GM12801 (cell line): ENCODE measurements around the gene DYSF.

ENCODE experiments used
- TF ChIP-seq, protein P1 (sequence below): IDR thresholded peaks from one replicate; pipeline ENCODE4 v1.5.1; 2011; ENCODE audit warnings: control low read depth; ENCODE audit not compliant: insufficient read length; ENCODE audit errors: extremely low read depth

Gene DYSF

DNA sequence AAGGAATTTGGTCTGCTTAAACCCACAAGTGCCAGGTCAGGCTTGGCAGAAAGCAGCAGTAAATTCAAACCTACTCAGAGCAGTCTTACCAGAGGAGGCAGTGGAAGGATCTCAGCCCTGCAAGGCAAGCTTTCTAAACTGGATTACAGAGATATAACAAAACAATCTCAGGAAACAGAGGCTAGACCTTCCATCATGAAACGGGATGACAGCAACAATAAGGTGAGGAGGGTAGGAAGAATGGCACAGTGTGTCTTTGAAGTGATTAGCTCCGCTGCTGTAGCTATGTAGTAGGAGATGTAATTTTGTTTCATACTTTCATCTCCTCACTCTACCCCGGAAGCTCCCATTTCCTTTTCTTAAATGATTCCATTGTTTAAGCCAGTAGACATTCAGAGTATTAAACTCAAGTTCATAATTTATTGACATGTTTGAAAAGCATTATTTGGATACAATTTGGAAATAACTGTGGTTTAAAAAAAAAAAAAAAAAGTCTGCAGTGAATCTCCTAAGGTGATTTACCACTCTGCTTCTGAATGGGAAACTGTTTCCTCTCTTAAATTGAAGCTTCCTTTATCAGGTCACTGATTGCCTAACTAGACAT lies 29.4 kb upstream of the DYSF start:
- TF ChIP-seq, protein P1, sequence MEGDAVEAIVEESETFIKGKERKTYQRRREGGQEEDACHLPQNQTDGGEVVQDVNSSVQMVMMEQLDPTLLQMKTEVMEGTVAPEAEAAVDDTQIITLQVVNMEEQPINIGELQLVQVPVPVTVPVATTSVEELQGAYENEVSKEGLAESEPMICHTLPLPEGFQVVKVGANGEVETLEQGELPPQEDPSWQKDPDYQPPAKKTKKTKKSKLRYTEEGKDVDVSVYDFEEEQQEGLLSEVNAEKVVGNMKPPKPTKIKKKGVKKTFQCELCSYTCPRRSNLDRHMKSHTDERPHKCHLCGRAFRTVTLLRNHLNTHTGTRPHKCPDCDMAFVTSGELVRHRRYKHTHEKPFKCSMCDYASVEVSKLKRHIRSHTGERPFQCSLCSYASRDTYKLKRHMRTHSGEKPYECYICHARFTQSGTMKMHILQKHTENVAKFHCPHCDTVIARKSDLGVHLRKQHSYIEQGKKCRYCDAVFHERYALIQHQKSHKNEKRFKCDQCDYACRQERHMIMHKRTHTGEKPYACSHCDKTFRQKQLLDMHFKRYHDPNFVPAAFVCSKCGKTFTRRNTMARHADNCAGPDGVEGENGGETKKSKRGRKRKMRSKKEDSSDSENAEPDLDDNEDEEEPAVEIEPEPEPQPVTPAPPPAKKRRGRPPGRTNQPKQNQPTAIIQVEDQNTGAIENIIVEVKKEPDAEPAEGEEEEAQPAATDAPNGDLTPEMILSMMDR: no peak

DNA sequence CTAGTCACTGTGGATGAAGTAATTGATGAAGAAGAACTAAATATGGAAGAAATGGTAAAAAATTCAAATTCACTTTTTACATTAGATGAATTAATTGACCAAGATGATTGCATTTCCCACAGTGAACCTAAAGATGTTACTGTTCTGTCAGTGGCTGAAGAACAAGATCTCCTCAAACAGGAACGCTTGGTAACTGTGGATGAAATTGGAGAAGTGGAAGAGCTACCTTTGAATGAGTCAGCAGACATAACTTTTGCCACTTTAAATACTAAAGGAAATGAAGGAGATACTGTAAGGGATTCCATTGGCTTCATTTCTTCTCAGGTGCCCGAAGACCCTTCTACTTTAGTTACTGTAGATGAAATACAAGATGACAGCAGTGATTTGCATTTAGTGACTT lies 26.6 kb upstream of the DYSF start:
- TF ChIP-seq, protein P1: no peak

DNA sequence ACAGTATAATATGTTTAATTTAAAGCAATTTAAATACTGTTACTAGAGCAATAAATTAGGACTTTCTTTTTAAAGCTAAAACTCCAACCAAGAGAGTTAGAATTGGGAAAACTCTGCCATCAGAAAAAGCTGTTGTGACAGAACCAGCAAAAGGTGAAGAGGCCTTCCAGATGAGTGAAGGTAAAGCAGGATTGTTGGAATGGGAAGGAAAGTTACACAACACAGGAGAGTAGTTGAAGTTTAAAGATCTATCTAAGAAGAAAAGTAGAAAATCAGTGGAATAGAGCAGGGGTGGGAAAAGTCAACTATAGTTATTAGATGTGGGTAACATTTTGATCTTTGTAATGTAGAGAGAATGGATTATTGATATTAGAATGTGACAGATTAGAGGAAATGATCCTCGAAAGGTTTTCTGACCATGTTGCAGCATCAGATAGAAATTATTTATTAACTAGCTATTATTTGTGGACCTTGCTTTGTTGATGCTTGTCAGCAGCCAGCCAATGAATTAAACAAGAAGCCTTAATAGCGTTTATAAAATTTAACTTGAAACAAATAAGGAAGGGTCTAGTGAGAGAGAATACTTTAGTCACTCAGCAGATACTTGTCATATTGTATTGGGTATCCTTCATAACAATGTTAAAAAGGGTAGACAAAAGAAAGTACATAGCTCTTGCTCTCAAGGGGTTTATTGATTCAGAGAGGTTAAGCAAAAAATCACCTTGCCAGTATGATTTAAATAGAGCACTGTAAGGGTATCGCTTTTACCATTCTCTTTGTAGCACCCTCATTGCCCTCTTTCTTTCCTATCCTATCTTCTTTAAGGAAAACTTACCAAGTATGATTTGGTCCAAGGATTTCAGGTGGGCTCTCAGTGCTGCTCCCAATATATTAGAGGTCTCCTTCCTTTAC lies 24.6 kb upstream of the DYSF start:
- TF ChIP-seq, protein P1: no peak

DNA sequence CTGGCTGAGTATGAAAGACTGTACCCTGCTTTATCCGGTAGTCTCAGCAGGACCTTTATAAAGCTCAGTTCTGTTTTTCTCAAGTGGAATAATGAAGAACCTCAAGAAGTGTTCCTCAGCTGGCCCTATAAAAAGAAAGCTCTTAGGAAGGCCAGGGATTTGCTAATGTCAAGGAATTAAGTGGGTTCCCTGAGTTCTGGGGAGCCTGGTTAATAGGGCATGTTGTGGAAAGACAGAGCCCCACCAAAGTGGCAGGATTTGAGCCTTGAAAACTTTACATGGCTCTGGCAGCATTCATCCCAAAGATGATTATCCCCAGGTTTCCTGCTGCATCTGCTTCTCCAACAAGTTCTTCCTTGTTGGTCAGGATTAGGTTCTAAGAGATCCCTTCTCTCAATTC lies 6.9 kb upstream of the DYSF start:
- TF ChIP-seq, protein P1: no peak

DNA sequence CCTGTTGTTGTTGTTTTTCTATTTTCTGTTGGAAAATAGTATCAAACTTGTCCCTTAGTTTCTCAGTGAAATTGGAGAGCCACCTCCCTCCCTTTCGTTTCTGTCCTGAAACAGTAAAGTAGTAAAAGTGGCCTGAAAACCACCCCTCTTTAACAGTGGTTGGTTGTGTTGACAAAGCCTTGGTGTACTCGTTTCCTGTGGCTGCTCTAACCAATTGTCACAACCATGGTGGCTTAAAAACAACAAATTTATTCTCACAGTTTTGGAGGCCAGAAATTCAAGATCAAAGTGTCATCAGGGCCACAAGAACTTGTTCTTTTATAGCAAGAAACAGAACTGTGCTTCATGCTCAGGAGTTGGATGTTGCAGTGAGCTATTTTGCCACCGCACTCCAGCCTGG lies 4.0 kb upstream of the DYSF start:
- TF ChIP-seq, protein P1: no peak

DNA sequence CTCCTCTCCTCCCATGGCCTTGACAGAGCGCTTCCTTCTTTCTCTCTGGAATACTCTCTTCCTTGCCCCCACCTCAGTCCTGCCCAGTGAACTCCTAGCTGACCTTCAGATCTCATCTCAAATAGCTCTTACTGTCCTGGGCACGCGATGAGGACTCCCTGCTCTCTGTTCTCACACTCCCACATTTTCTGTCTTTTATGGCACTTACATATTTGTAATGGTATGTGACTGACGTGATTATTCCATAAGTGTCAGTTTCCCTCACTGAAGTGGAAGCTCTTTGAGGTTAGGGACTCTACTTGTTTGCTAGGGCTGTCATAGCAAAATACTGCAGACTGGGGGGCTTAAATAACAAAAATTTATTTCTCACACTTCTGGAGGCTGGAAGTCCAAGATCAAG lies 1.7 kb upstream of the DYSF start:
- TF ChIP-seq, protein P1: no peak

DNA sequence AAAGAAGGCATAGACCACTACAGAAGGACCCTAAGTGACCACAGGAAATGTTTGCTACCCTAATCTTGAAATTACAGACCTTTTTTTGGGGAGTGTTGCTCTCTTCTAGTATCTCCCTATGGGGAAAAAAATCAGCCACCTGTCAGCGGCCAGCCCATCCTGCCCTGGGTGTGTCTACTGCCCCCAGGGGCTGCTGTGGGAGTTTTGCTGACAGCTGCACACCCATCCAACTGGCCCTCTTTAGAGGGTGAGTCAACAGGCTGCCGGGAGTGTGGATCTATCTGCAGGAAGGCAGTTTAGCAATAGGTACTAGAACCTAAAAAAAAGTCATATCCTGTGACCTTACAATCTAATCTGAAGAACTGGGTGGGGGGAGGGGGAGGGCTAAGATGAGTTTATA lies 796 bp upstream of the DYSF start:
- TF ChIP-seq, protein P1: no peak
